Measurements from ENCODE around the gene HIPK4. TPM values are rescaled to one million over a fixed set of nuclear protein-coding genes. Genes with fewer than 3 reads are reported as not detected.

The HIPK4 gene
- total and polyA plus RNA-seq, 9 of the 15 experiments (the other 6 are each of a cell fraction or from before 2014, with no cell fraction given): 0.06 to 0.09 TPM; not detected in 7

DNA sequence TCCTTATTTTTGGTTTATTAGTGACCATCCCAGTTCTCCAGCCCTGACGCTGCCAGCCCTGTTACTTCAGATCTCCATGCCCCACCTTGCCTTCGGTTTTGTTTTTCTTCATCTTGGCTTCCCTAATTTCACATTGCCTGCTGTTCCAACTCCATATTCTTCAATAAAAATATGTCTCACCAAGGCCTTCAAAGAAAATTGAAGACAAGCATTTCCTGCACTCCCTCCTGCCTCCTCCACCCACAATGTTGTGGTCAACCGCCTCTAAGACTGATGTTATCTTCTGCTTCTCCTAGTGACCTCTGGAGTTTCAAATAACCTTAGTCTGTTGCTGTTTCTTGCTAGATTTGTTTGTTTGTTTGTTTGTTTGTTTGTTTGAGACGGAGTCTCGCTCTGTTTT is 26.9 kb downstream of the HIPK4 start (continued):
- TF ChIP-seq BRCA1 (IDR thresholded peaks at IDR 0.05): no peak
- no peak for TF ChIP-seq BRCA1 (CRISPR knock-in tag; IDR thresholded peaks at IDR 0.05)
- TF ChIP-seq ZBTB7A (IDR thresholded peaks at IDR 0.05; ENCODE audit: borderline replicate concordance, control insufficient read depth, low read depth, low read length): no peak
- TF ChIP-seq RAD21 (CRISPR knock-in tag; conservative IDR thresholded peaks at IDR 0.05 in 1 of 2, IDR thresholded peaks at IDR 0.05 in 1 of 2): no peak
- no peak for TF ChIP-seq ZBTB1 (CRISPR knock-in tag; IDR thresholded peaks at IDR 0.05; ENCODE audit: borderline replicate concordance, low read depth)
- no peak for TF ChIP-seq ZNF41 (CRISPR knock-in tag; conservative IDR thresholded peaks at IDR 0.05)
- peak; percentile 48; the same call in 1 of the 2 replicates for TF ChIP-seq GATAD2A (IDR thresholded peaks at IDR 0.05)
- no peak for TF ChIP-seq ZC3H4 (CRISPR knock-in tag; IDR thresholded peaks at IDR 0.05; ENCODE audit: borderline replicate concordance)
- no peak for TF ChIP-seq NR4A1 (CRISPR knock-in tag; IDR thresholded peaks at IDR 0.05)
- no peak for TF ChIP-seq NR4A1 (tag; IDR thresholded peaks at IDR 0.05)
- no peak for TF ChIP-seq SETDB1 (IDR thresholded peaks at IDR 0.05; ENCODE audit: low read length)
- TF ChIP-seq ELF2 (CRISPR knock-in tag; IDR thresholded peaks at IDR 0.05): no peak
- no peak for TF ChIP-seq NCOA2 (IDR thresholded peaks at IDR 0.05; ENCODE audit: partially characterized antibody in 2 of 2)
- TF ChIP-seq, protein P1, sequence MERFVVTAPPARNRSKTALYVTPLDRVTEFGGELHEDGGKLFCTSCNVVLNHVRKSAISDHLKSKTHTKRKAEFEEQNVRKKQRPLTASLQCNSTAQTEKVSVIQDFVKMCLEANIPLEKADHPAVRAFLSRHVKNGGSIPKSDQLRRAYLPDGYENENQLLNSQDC (CRISPR knock-in tag; IDR thresholded peaks at IDR 0.05): no peak
- TF ChIP-seq, protein P2, sequence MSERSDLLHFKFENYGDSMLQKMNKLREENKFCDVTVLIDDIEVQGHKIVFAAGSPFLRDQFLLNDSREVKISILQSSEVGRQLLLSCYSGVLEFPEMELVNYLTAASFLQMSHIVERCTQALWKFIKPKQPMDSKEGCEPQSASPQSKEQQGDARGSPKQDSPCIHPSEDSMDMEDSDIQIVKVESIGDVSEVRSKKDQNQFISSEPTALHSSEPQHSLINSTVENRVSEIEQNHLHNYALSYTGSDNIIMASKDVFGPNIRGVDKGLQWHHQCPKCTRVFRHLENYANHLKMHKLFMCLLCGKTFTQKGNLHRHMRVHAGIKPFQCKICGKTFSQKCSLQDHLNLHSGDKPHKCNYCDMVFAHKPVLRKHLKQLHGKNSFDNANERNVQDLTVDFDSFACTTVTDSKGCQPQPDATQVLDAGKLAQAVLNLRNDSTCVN (CRISPR knock-in tag; IDR thresholded peaks at IDR 0.05): no peak
- TF ChIP-seq, protein P3, sequence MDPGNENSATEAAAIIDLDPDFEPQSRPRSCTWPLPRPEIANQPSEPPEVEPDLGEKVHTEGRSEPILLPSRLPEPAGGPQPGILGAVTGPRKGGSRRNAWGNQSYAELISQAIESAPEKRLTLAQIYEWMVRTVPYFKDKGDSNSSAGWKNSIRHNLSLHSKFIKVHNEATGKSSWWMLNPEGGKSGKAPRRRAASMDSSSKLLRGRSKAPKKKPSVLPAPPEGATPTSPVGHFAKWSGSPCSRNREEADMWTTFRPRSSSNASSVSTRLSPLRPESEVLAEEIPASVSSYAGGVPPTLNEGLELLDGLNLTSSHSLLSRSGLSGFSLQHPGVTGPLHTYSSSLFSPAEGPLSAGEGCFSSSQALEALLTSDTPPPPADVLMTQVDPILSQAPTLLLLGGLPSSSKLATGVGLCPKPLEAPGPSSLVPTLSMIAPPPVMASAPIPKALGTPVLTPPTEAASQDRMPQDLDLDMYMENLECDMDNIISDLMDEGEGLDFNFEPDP (CRISPR knock-in tag; IDR thresholded peaks at IDR 0.05): no peak
- TF ChIP-seq, protein P4, sequence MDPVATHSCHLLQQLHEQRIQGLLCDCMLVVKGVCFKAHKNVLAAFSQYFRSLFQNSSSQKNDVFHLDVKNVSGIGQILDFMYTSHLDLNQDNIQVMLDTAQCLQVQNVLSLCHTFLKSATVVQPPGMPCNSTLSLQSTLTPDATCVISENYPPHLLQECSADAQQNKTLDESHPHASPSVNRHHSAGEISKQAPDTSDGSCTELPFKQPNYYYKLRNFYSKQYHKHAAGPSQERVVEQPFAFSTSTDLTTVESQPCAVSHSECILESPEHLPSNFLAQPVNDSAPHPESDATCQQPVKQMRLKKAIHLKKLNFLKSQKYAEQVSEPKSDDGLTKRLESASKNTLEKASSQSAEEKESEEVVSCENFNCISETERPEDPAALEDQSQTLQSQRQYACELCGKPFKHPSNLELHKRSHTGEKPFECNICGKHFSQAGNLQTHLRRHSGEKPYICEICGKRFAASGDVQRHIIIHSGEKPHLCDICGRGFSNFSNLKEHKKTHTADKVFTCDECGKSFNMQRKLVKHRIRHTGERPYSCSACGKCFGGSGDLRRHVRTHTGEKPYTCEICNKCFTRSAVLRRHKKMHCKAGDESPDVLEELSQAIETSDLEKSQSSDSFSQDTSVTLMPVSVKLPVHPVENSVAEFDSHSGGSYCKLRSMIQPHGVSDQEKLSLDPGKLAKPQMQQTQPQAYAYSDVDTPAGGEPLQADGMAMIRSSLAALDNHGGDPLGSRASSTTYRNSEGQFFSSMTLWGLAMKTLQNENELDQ (CRISPR knock-in tag; IDR thresholded peaks at IDR 0.05; ENCODE audit: borderline replicate concordance): no peak
- no peak for TF ChIP-seq ESRRB (CRISPR knock-in tag; IDR thresholded peaks at IDR 0.05; ENCODE audit: borderline replicate concordance)
- TF ChIP-seq, protein P5, sequence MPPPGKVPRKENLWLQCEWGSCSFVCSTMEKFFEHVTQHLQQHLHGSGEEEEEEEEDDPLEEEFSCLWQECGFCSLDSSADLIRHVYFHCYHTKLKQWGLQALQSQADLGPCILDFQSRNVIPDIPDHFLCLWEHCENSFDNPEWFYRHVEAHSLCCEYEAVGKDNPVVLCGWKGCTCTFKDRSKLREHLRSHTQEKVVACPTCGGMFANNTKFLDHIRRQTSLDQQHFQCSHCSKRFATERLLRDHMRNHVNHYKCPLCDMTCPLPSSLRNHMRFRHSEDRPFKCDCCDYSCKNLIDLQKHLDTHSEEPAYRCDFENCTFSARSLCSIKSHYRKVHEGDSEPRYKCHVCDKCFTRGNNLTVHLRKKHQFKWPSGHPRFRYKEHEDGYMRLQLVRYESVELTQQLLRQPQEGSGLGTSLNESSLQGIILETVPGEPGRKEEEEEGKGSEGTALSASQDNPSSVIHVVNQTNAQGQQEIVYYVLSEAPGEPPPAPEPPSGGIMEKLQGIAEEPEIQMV (tag; conservative IDR thresholded peaks at IDR 0.05; ENCODE audit: low read depth): no peak
- TF ChIP-seq CBX1 (IDR thresholded peaks at IDR 0.05; ENCODE audit: low read depth): no peak
- no peak for TF ChIP-seq ZNF830 (CRISPR knock-in tag; IDR thresholded peaks at IDR 0.05)
- TF ChIP-seq OTX1 (CRISPR knock-in tag; IDR thresholded peaks at IDR 0.05): no peak
- TF ChIP-seq ZNF217 (CRISPR knock-in tag; IDR thresholded peaks at IDR 0.05): no peak
- peak; percentile 4 for TF ChIP-seq ZFP36 (IDR thresholded peaks at IDR 0.05; ENCODE audit: low read depth, low read length, partially characterized antibody)

Measured in K562 (cell line).